ENCODE measurements around the gene VPS52.

Gene VPS52, protein sequence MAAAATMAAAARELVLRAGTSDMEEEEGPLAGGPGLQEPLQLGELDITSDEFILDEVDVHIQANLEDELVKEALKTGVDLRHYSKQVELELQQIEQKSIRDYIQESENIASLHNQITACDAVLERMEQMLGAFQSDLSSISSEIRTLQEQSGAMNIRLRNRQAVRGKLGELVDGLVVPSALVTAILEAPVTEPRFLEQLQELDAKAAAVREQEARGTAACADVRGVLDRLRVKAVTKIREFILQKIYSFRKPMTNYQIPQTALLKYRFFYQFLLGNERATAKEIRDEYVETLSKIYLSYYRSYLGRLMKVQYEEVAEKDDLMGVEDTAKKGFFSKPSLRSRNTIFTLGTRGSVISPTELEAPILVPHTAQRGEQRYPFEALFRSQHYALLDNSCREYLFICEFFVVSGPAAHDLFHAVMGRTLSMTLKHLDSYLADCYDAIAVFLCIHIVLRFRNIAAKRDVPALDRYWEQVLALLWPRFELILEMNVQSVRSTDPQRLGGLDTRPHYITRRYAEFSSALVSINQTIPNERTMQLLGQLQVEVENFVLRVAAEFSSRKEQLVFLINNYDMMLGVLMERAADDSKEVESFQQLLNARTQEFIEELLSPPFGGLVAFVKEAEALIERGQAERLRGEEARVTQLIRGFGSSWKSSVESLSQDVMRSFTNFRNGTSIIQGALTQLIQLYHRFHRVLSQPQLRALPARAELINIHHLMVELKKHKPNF

DNA sequence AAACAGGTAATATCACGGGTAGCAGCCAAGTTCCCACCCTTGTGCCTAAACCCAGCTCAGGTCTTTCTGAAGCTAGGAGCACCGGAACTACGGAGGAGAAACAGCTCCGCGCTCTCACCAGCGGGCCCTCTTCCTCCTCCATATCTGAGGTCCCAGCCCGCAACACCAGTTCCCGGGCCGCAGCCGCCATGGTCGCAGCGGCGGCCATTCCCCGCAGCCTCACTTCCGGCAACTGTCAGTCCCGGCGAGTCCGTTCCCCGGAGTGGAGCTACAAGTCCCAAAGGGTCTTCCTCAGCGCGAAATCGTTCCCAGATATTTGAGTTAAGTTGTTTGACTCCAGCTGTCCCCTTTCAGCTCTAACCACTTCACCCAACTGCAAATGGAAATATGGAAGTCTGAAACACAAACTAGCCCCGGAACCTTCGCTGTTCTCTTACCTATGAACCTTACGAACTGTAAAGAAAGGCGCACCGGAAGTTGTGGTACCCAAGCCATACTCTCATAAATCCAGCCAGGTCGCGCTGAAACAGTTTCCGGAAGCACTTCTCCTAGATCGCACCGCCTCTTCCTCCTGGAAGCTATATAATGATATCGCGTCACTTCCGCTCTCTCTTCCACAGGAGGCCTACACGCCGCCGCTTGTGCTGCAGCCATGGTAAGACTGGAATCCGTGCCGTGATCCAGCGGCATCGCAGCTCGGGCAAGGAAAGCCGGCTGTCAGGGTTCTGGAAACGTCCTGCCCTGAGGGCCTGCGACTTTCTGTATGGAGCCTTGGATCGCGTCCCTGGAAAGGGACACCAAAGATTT lies at the start of gene VPS52, which contains the start of gene RPS18:
VPS52 (minus strand) TSS at position 409 of the 807 bp plus-strand sequence; CDS start at position 208, 201 bp downstream.
RPS18 (plus strand) TSS at position 608 of the 807 bp plus-strand sequence; CDS start at position 653, 45 bp downstream.
- DNase-seq = peak; percentile 98

DNA sequence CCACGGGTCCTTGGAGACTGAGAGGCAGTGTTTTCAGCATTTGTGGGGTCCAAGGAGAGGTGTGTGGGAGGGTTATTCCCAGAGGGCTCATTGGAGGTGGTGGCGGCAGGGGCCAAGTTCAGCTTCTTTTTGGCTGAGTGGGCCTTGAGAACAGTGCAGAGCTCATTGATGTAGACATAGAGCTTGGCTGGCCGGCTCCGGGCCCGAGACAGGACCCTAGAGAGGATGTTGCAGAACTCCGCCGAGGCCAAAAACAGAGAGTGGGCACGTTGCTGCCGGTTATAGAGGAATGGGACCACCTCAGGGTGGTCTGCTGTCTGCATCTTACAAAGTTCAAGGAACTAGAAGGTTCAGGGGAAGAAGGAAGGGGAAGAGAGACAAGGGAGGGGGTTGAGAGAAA lies 49.6 kb upstream of the VPS52 start:
- no peak for DNase-seq

DNA sequence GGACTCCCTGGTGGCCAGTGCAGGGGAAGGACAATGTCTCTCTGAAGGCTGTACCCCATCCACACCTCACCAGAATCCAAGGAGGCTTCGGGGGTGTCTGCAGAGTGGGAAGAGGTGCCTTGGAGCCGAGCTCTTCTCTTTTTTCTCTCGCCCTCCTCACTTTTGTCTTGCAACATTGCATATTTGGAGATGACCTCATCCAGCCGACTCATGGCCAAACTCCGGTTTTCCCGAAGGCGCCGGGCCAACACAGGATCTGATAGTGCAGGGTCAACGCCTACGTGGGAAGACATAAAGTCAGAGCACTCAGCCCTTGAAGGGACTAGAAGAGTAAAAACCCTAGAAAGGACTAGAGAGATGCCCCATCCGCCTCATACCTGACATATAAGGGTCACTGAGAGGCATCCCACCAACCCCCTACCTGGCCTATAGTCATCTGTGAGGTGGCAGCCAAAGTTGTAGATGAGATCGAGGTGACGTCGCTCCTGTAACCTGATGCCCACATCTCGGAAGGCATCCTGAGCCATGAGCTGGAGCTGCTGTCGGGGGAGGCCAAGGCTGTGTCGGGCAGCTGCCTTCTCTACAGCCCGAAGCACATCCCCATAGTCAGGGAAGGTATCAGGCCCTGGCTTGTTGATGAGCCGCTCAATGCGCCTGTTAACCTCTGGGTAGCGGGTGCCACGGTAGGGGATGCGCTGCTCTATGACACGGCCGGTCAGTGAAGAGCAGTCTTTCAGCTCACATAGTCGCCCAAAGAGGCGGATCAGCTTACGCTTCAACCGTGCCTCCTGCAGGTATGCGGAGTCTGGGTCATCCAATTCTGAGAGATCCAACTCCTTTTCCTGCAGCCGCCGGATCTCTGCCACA lies 48.9 kb upstream of the VPS52 start:
- no peak for DNase-seq

DNA sequence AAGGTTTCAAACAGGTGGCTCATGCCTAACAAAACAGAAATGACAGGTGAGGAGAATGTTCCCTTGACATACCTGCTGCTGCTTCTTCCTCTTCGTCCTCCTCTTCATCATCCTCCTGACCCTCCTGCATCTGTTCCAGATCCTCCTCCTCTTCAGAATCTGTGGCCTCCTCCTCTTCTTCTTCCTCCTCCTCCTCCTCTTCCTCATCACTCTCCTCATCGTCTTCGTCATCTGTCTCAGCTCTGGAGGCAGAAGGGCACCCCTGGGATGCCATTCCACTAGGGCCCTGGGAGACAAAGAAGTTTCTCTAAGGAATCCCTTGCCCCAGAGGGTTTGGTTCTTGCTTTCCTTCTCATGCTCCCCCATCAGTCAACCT lies 48.3 kb upstream of the VPS52 start:
- no peak for DNase-seq

DNA sequence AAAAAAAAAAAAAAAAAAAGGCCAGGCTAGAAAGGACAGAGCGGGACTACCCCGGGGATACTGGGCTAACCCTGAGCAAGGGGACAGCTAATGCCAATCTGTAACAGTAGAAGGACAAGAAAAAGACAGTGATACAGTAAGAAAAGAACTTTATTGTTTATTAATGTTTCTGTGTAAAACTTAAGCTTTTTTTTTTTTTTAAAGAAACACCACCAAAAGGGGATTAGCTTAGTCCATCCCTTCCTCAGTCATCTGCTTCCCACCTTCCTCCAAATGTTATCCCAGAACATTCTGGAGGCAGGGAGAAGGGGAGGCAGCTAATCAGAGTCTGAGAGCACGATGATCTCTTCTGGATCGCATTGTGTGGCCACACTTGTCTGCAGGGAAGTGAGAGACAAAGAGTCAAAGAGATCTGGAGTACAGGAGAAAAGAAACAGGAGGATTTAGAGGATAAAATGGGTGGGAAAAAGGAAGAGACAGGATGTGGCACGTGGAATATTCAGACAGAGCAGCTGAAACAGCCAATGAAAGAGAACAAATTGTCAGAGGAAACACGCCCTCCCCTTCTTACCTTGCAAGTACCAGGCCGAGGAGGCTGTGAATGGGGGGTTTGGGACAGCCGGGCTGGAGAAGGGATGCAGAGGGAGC lies 46.9 kb upstream of the VPS52 start:
- DNase-seq = no peak

DNA sequence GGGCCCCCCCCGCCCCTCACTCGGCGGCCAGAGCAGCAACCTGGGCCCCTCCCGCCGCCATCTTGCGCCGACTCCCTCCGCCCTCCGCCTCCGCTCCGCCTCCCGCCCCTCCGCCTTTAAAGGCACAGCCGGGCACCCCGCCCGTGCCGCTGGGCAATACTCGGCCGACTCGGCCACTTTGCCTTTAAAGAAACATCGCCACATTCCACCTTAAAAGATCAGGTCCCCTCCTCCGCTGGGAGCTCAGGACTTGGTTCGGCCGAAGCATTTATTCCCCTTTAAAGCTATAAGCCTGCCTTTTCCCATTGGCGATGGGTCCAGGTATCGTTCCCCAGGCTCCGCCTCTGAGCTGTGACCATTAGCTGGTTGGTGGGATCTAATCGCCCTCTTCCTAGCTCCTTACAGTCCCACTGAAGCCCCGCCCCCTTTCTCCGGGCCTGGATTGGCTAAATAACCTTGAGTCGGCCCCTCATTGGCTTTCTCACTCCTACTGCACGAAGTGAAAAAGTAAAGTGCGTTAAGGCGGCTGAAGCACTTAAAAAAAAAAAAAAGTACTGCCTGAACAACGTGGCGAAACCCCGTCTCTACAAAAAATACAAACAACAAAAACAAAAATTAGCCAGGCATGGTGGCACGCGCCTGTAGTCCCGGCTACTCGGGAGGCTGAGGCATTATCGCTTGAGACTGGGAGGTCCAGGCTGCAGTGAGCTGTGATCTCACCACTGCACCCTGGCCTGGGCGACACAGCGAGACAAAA lies 46.2 kb upstream of the VPS52 start, which contains the start of gene ZBTB22:
ZBTB22 (minus strand) TSS at position 76 of the 757 bp plus-strand sequence. CDS start 828 bp downstream, outside the sequence.
- peak; percentile 98 for DNase-seq

DNA sequence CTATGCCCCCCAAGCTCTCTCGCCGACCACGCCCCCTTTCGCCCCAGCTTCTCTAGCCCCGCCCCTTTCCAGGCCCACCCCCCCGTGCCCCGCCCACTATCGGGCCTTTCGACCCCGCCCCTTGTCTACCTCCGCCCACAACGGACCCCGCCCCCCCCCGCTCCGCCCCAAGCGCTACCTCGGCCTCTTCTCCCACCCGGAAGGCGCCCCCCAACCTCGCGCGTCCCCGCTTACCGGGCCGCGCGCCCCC lies 45.7 kb upstream of the VPS52 start:
- DNase-seq = no peak

DNA sequence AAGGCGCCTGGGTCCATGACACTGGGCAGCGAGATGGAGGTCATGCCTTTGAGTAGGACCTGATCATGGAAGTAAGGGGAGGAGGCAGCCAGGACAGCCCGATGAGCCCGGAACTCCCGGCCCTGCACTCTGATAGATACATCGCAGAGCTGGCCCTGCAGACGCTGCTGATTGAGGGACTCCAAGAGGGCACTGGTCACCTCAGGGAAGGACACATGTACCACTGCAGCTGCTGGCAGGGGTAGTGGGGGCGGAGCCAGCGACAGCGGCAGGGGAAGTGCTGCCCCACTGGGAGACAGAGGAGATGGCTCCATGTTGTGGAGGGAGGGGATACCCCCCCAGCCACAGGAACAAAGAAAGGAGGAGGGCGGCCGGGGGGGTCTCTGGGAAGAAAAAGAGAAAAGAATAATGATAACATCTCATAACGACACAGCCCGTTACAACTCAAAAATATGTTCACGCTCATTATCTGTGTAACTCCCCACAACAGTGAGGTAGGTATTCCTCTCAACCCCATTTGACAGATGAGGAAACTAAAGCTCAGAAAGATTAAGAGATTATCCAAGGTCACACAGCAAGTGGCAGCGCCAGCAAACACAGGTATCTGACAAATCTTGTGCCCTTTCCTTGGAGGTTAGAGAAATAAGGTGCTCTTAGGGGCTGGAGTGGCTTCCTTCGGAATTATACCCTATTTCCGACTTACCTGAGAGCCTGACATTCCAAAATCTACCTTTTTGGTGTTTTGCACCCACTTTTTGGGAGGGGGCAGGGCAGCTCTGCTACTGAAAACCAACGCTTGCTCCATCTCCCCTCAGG lies 45.1 kb upstream of the VPS52 start:
- DNase-seq = no peak

DNA sequence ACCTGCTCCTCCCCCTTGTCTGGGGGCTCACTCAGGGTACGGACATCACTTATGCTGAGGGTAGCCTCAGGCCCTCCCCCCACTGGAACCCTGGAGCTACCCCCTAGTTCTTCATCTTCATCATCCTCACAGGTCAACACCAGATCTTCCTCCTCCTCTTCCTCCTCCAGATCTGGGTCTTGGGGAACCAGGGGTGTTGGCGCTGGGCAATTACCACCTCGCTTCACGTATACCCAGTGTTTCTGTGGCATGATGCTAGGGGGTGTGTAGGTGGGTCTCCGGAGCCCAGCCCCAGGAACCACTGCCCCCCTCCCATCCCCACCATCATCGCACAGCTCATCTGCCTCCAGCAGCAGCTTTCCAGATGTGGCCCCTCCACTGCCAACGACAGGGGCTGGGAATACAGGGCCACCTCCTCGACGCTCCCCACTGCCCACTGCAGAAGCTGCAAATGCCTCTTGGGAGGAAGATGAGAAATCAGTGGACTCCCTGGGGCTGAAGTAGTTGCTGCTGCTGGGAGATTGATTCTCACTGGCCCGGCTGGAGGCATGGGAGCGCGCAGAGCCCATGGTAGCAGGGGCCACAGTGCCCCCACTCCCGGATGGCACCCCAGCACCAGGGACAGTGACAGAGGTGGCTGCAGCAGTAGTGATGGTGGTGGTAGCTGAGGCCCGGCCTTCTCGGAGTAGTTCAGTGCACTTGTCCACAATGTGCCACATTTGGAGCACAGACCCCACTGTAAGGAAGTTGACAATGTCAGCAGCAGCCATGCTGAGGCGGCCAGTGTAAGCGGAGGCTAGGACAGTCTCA lies 44.3 kb upstream of the VPS52 start:
- DNase-seq = no peak

DNA sequence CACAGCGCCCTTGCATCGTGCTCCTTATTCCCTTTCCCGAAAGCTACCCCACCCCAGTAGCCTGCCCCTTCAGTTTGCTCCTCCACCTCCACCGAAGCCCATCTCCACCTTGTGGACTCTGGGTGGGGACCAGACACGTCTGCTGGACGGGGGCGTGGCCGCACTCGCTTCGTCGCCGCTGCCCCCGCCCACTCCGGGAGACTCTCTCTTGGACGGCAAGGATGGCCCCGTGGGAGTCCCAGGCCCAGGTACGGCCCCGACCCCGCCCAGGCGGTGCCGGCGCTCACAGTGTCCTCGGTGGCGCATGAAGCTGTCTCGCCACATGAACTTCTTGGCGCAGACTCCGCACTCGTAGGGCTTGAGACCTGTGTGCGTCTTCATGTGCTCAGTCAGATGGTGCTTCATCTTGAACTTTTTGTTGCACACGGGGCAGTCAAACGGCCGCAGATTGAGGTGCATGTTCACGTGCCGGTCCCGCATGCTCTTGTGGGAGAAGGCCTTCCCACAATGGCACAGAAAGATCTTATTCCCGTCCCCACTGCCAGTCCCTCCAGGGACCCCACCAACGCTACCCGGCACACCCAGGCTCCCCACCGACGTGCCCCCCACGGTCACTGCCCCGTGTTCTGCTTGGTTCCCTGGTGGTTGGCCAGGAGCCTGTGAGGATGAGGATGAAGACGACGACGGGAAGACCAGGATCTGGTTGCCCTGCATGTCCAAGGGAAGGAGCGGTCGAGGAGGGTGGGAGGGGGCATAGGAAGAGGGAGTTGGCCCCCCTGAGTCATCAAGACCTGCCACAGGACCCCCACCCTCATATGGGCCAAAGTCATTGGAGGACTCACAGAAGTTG lies 43.5 kb upstream of the VPS52 start:
- peak; percentile 22 for DNase-seq

DNA sequence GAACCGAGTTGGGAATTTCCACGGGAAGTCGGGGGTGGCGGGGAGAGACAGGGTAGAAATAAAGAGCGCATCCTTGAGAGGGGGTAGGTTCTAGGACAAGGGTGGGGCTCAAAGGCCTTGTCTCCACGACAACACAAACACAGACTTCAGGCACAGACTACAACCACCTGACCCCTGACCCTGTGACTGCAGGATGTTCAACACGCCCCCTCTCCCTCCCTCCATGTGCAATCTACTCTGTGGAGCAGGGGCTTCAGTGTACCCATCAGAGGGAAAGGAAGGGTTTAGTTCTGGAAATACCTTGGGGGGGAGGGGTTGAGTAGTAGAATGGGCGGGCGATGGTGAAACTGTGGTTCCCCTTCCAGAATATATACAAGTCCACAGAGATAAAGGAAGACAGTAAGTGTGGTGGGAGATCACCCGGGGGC lies 42.9 kb upstream of the VPS52 start:
- DNase-seq = peak; percentile 53

DNA sequence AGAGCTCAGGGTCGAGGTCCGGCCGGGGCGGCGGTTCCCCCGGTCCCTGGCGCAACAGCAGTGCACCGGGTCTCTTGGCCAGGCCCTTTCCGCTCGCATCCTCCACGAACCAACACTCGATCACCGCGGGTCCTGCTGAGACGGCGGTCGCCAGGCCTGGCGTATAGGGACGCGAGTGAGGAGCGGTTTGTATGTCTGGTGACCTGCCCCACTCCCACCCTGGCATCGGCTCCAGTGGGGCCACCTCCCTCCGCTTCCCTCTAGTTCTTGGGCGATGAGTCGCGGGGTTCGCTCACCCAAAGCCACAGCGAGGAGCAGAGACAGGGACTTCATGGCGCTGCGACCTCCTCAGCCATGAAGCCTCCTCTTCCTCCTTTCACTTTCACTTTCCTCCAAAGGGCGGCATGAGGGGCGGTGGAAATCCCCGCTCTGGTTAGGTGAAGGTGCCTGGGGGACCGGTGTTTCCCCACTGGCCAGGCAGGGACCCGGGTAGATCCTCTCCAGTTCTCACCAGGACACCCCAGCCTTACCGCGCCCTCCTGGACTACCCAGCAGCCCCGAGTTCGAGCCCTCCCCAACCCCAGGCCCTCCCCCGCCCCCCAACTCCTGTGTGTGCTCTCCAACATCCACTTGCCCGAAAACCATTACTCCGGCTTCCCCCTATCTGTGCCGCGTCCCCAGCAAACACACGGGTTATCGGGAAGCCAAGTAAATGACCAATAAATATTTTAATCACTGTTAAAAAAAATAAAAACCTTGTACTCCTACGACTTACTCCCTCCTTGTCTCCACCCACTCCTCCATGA lies 42.2 kb upstream of the VPS52 start, which contains the start of gene TAPBP:
TAPBP (minus strand) TSS at position 370 of the 806 bp plus-strand sequence; CDS start at position 333, 37 bp downstream.
- peak; percentile 49 for DNase-seq

DNA sequence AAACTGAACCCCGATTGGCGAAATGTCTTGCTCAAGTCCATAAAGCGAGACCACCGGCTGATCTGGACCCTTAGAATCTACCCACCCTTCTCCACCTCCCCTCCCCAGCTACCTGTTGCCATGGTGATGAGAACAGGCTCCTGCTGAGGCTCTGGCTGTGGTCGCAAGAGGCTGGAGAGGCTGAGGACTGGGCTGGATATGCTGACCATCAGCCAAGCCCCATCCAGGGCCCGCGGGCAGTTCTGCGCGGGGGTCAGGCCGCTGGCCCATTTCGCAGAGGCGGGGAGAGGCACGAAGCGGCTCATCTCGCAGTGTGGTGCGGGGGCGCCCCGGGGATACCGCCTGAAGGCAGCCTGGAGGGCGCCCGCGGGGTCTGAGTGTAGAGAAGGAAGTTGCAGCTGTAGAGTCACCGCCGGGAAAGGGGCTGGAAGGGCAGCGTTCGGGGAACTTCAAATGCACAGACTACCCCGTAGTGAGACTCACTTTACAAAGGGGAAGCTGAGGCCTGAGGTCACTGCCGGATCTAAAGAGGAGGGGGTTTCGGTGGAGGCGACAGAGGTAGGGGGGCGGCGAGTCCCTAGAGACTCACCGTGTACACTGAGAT lies 41.5 kb upstream of the VPS52 start:
- peak; percentile 37 for DNase-seq

DNA sequence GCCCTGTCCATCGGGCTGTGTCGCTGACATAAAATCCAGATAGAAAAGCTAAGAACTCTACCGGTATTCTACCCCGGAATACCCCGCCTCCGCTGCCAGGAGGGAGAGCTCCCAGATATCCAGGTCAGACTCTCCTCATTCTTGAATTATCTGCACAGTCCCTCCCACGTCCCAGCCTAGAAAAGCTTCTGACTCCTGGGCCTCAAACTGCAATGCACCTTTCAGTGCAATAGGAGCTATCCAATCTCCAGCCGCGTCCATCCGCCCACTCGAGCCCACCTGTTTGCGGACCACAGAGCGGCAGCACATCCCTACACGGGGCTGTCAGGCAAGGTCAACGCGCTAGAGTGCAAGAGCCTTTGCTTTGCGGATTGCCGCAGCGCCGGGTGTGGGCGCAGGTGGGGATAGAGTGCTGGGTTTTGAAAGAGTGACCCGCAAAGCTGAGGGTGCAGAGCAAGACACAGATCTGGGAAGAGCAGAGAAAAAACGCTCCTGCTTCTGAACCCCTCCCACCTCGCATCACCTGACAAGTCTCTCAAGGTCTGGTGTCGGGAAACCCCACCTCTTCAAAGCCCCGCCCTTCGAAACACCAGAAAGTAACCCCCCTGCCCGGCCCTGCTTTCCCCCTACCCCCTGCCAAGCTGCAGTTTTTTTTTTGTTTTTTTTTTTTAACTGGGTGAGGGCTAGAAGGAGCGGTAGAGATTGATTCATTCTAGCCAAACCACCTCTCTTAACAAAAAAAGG lies 40.9 kb upstream of the VPS52 start:
- DNase-seq = peak; percentile 84

DNA sequence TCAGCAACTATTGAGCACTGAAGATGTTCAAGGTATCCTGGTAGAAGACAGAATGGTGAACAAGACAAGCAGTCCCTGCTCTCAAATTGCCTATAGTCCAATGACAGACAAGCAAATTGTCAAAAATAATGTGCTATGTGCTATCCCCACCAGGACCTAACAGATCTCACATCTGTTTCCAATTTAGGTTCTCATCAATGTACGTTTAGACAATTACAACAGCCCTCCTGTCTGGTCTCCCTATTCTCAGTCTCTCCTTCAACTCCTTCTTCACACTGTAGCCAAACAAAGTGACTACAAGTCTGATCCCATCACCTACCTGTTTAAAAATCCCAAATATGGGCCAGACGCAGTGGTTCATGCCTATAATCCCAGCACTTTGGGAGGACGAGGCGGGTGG lies 34.7 kb upstream of the VPS52 start:
- DNase-seq = no peak

DNA sequence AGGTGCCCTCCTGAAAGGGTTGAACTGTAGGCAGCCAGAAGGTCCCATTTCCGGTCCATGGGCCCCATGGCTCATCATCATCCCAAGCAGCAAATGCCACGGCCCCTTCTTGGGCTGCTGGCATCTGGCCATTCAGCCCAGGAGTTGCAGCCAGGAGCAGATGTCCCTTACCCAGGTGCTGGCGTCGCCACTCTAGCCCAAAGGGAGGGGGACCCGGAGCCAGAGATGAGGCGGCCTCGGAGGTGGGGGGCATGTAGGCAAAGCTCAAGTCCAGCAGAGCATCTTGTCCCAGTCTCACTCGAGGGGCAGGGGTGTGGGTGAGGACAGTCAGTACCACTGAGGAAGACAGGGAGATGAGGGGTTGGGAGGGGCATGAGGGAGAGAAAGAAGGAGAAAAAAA lies 33.4 kb upstream of the VPS52 start:
- no peak for DNase-seq
